HUDEP-2 (cell line): Measurements from ENCODE around the gene RIMS4.

ENCODE experiments used
- DNase-seq, 76 experiments: peaks; one replicate each; lab custom pipeline; 2025; ENCODE audit not compliant: unreplicated experiment in 76 of 76; lab: John Stamatoyannopoulos, UW

Gene RIMS4

GRCh38 chr20:44704551-44704971, 105.8 kb downstream of the RIMS4 start:
- DNase-seq = no peak

GRCh38 chr20:44703956-44704488, 106.3 kb downstream of the RIMS4 start:
- DNase-seq = no peak

GRCh38 chr20:44703183-44703925, 107.0 kb downstream of the RIMS4 start:
- no peak for DNase-seq

GRCh38 chr20:44702776-44703175, 107.6 kb downstream of the RIMS4 start:
- DNase-seq = peak in 2 of 76 experiments; percentile 12 to 19

- DNase-seq = no peak
Observed at GRCh38 chr20:44701858-44702256, 108.5 kb downstream of the RIMS4 start.
